ENCODE results near the gene ATP6V0E1.

ATP6V0E1 gene

GRCh38 chr5:172957458-172957857, 26.1 kb upstream of the ATP6V0E1 start:
- DNase-seq, result no peak

GRCh38 chr5:172958331-172959046, 25.1 kb upstream of the ATP6V0E1 start:
- peak; percentile 37 for DNase-seq

- DNase-seq, result no peak
These were observed 23.5 kb upstream of the ATP6V0E1 start for GRCh38 chr5:172959824-172960799.

GRCh38 chr5:172969921-172970320, 13.7 kb upstream of the ATP6V0E1 start:
- no peak for DNase-seq

- no peak for DNase-seq
These were observed 12.1 kb upstream of the ATP6V0E1 start for GRCh38 chr5:172971482-172971881.

- no peak for DNase-seq
These were observed 11.0 kb upstream of the ATP6V0E1 start for GRCh38 chr5:172972552-172972951.

- no peak for DNase-seq
These were observed 10.2 kb upstream of the ATP6V0E1 start for GRCh38 chr5:172973127-172973916.

- no peak for DNase-seq
These were observed 9.6 kb upstream of the ATP6V0E1 start for GRCh38 chr5:172973931-172974330.

GRCh38 chr5:172975289-172975688, 8.3 kb upstream of the ATP6V0E1 start:
- no peak for DNase-seq

GRCh38 chr5:172979778-172980177, 3.8 kb upstream of the ATP6V0E1 start:
- no peak for DNase-seq

- DNase-seq, result no peak
These were observed 1.6 kb upstream of the ATP6V0E1 start for GRCh38 chr5:172981931-172982330.

GRCh38 chr5:172984244-172984953, 828 bp downstream of the ATP6V0E1 start:
- peak; percentile 46 for DNase-seq

- no peak for DNase-seq
These were observed 2.0 kb downstream of the ATP6V0E1 start for GRCh38 chr5:172985596-172985995.

- no peak for DNase-seq
These were observed 4.7 kb downstream of the ATP6V0E1 start for GRCh38 chr5:172988276-172988675.

GRCh38 chr5:172990776-172991175, 7.2 kb downstream of the ATP6V0E1 start:
- DNase-seq, result no peak

- no peak for DNase-seq
These were observed 10.8 kb downstream of the ATP6V0E1 start for GRCh38 chr5:172994405-172994804.

- DNase-seq, result no peak
These were observed 15.9 kb downstream of the ATP6V0E1 start for GRCh38 chr5:172999372-172999973.

- DNase-seq, result no peak
These were observed 16.4 kb downstream of the ATP6V0E1 start for GRCh38 chr5:172999974-173000373.

- DNase-seq, result no peak
These were observed 17.8 kb downstream of the ATP6V0E1 start for GRCh38 chr5:173001229-173001841.

GRCh38 chr5:173003360-173003759, 19.8 kb downstream of the ATP6V0E1 start:
- no peak for DNase-seq

GRCh38 chr5:173004013-173004412, 20.4 kb downstream of the ATP6V0E1 start:
- no peak for DNase-seq

GRCh38 chr5:173004447-173004846, 20.9 kb downstream of the ATP6V0E1 start:
- DNase-seq, result no peak

Measured in NCI-H1092 treated with DMSO at 0.1 percent for 48 hours (cell line).